Tibial artery (tissue), 4 donors: Measurements from ENCODE around the gene SUMO2.
A peak's percentile ranks its signal among the peaks of the same experiment; 100 is the strongest.
"Not testable (repeated sequence)": the region's sequence is repeated elsewhere in the genome, so short reads cannot be mapped to it uniquely, and the experiment has no call there.

Experiments used
- DNase-seq, 2 donors: peaks; one replicate each; pipeline ENCODE4 v3.0.0-alpha.2; 2019
- H3K27ac ChIP-seq, 2 donors: fragments of 200-600 bp; sonication (generic) in 1 of 2; 1 replicate in 1 of 2; 2 replicates in 1 of 2; pipeline ENCODE4 v1.5.1; 2018 to 2019; ENCODE audit warnings: mild to moderate bottlenecking in 1 of 2
- H3K27me3 ChIP-seq, 2 donors: fragments of 200-600 bp; sonication (generic) in 1 of 2; one replicate each; pipeline versions ENCODE4 v1.5.1 to v1.6.0; 2016 to 2019
- H3K36me3 ChIP-seq, 3 donors: fragments of 200-600 bp; sonication (generic) in 2 of 3; one replicate each; pipeline ENCODE4 v1.5.1; 2016 to 2019; ENCODE audit warnings: mild to moderate bottlenecking in 2 of 3
- H3K4me1 ChIP-seq, 4 donors: fragments of 200-600 bp; sonication (generic) in 2 of 4; 1 replicate in 3 of 4; 2 replicates in 1 of 4; pipeline ENCODE4 v1.5.1; 2016 to 2019
- H3K4me3 ChIP-seq, 2 donors: fragments of 200-600 bp; sonication (generic) in 1 of 2; 1 replicate in 1 of 2; 2 replicates in 1 of 2; pipeline ENCODE4 v1.5.1; 2018 to 2019; ENCODE audit warnings: mild to moderate bottlenecking in 2 of 2
- H3K9me3 ChIP-seq, 3 donors: fragments of 200-600 bp; sonication (generic) in 1 of 3; one replicate each; pipeline ENCODE4 v1.5.1; 2016 to 2019
- CTCF ChIP-seq, 2 experiments: fragments of 200-600 bp in 1 of 2; fragments of 450-650 bp in 1 of 2; IDR thresholded peaks; one replicate each; pipeline ENCODE4 v1.5.1; 2017 to 2019; ENCODE audit warnings: antibody characterized with exemption in 2 of 2, mild to moderate bottlenecking in 1 of 2, moderate library complexity in 1 of 2
- intact Hi-C: fragments of 100-400 bp; cut with DNase I; formaldehyde crosslinking; loops from one replicate; pipeline ENCODE4 v1.15.0; 2023; ENCODE audit warnings: low total_unique reads

Gene SUMO2

GRCh38 chr17:75173526-75173925 lies 9.2 kb downstream of the SUMO2 start:
- Histone ChIP-seq H3K27me3 (no peaks in the 10 kb centered on the region), H3K4me1 (peaks cover 0 to 3% (median under 1%) of the 10 kb centered on the region in 4 donors), H3K9me3 (no peaks in the 10 kb centered on the region), H3K4me3 (no peak overlapping the region), H3K27ac (no peak overlapping the region), H3K36me3 (peaks cover 48 to 79% (median 57%) of the 10 kb centered on the region in 3 donors)
- intact Hi-C loops = no loop called here
- TF ChIP-seq CTCF (IDR thresholded peaks at IDR 0.05) = no peak
- no peak for DNase-seq

- DNase-seq = peak in 1 of 2 donors; percentile 15
- Histone ChIP-seq H3K27me3 (no peaks in the 10 kb centered on the region), H3K36me3 (peaks cover 46 to 75% (median 59%) of the 10 kb centered on the region in 3 donors), H3K9me3 (no peaks in the 10 kb centered on the region), H3K4me3 (no peak overlapping the region), H3K4me1 (peaks cover 0 to 3% (median 0%) of the 10 kb centered on the region in 4 donors), H3K27ac (no peak overlapping the region)
- no peak for TF ChIP-seq CTCF (IDR thresholded peaks at IDR 0.05)
- intact Hi-C loops = no loop called here
Measured at GRCh38 chr17:75168998-75169397, 13.8 kb downstream of the SUMO2 start.

- H3K27me3 ChIP-seq, H3K4me3 ChIP-seq, H3K9me3 ChIP-seq, H3K27ac ChIP-seq, H3K4me1 ChIP-seq, intact Hi-C loops: not testable (repeated sequence)
- peaks cover 26 to 59% (median 37%) of the 10 kb centered on the region in 3 donors for H3K36me3 ChIP-seq
- peak in 1 of 2 donors; percentile 23 for DNase-seq
Measured at GRCh38 chr17:75164606-75165005, 18.2 kb downstream of the SUMO2 start.

GRCh38 chr17:75163074-75163473 lies 19.7 kb downstream of the SUMO2 start:
- no peaks in the 10 kb centered on the region for H3K4me1 ChIP-seq
- no peaks in the 10 kb centered on the region for H3K9me3 ChIP-seq
- no peak overlapping the region for H3K27ac ChIP-seq
- intact Hi-C loops = no loop called here
- peaks cover 19 to 46% (median 28%) of the 10 kb centered on the region in 3 donors for H3K36me3 ChIP-seq
- no peak overlapping the region for H3K4me3 ChIP-seq
- H3K27me3 ChIP-seq = no peaks in the 10 kb centered on the region
- TF ChIP-seq CTCF (IDR thresholded peaks at IDR 0.05) = no peak
- DNase-seq = no peak

GRCh38 chr17:75160211-75160610 lies 22.5 kb downstream of the SUMO2 start:
- Histone ChIP-seq H3K4me1 (no peaks in the 10 kb centered on the region), H3K4me3 (no peak overlapping the region), H3K27me3 (no peaks in the 10 kb centered on the region), H3K36me3 (peaks cover 0 to 21% (median 6%) of the 10 kb centered on the region in 3 donors), H3K27ac (no peak overlapping the region), H3K9me3 (no peaks in the 10 kb centered on the region)
- DNase-seq = no peak
- intact Hi-C loops = no loop called here
- no peak for TF ChIP-seq CTCF (IDR thresholded peaks at IDR 0.05)

- H3K4me1 ChIP-seq = peaks cover 0 to 3% (median 0%) of the 10 kb centered on the region in 4 donors
- TF ChIP-seq CTCF (IDR thresholded peaks at IDR 0.05) = no peak
- no peak overlapping the region for H3K27ac ChIP-seq
Measured at GRCh38 chr17:75159196-75160031, 23.3 kb downstream of the SUMO2 start.

GRCh38 chr17:75158480-75158879 lies 24.3 kb downstream of the SUMO2 start:
- H3K36me3 ChIP-seq, H3K27ac ChIP-seq, H3K9me3 ChIP-seq, H3K27me3 ChIP-seq, intact Hi-C loops, H3K4me3 ChIP-seq, H3K4me1 ChIP-seq, DNase-seq: not testable (repeated sequence)

More at GRCh38 chr17:75159196-75160031, 23.3 kb downstream of the SUMO2 start:
- Histone ChIP-seq H3K27me3 (no peaks in the 10 kb centered on the region), H3K4me3 (no peak overlapping the region), H3K36me3 (peaks cover 0 to 13% (median 0%) of the 10 kb centered on the region in 3 donors), H3K9me3 (no peaks in the 10 kb centered on the region)
- peak in 1 of 2 donors; percentile 16 for DNase-seq
- intact Hi-C loops = no loop called here
